ENCODE data around the gene PTPRS. TPM values are rescaled to one million over a fixed set of nuclear protein-coding genes. Genes with fewer than 3 reads are reported as not detected.

Gene PTPRS
- total and polyA plus RNA-seq, 2 of the 13 experiments (the other 11 are each of a cell fraction or from before 2014, with no cell fraction given), result 32.7 to 43.9 TPM

DNA sequence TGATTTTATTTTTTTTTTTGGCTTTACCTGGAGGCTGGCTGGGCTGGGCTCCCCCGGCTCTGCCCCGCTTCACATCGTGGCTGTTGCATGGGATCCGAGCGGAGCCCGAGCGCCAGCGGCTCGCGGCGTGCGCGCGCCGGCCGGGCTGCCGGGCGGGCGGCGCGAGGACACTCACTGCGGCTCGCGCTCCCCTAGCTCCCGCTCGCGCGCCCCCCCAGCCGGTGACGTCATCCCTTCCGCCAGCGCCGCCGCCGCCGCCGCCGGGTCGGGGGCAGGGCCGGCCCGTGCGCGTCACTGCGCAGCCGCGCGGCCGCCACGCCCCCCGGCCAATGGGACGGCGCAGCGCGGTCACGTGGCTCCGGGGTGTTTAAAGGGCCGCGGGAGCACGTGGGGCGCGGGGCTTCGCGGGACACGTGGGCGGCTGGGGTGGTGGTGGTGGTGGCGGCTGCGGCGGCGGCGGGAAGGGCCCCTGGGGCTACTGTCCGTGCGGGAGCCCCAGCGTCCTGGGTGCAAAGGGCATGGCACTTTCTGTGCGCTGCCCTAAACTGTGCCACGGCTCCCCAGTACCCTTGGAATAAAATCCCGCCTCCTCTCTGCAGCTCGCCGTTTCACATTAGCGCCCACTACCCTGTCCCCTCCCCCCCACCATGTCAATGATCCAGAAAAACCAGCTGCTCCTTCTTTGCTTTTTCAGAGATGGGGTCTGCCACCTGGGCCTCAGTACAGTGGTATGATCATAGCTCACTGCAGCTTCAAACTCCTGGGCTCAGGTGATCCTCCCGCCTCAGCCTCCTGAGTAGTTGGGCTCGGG lies at the start of gene PTPRS (continued):
- TF ChIP-seq, protein P1, sequence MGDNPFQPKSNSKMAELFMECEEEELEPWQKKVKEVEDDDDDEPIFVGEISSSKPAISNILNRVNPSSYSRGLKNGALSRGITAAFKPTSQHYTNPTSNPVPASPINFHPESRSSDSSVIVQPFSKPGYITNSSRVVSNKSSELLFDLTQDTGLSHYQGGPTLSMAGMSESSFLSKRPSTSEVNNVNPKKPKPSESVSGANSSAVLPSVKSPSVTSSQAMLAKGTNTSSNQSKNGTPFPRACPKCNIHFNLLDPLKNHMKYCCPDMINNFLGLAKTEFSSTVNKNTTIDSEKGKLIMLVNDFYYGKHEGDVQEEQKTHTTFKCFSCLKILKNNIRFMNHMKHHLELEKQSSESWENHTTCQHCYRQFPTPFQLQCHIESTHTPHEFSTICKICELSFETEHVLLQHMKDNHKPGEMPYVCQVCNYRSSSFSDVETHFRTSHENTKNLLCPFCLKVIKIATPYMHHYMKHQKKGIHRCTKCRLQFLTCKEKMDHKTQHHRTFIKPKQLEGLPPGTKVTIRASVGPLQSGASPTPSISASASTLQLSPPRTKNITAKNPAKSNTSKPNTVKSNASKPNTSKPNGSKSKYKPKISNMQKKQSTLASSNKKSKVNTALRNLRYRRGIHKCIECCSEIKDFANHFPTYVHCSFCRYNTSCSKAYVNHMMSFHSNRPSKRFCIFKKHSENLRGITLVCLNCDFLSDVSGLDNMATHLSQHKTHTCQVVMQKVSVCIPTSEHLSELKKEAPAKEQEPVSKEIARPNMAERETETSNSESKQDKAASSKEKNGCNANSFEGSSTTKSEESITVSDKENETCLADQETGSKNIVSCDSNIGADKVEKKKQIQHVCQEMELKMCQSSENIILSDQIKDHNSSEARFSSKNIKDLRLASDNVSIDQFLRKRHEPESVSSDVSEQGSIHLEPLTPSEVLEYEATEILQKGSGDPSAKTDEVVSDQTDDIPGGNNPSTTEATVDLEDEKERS (CRISPR knock-in tag; IDR thresholded peaks at IDR 0.05), result no peak
- peak; percentile 77; the same call in 1 of the 2 replicates for TF ChIP-seq ZNF296 (CRISPR knock-in tag; conservative IDR thresholded peaks at IDR 0.05)
- TF ChIP-seq ZNF775 (CRISPR knock-in tag; IDR thresholded peaks at IDR 0.05; ENCODE audit: borderline replicate concordance), result peak; percentile 94; the same call in 1 of the 2 replicates
- TF ChIP-seq KDM3A (CRISPR knock-in tag; IDR thresholded peaks at IDR 0.05; ENCODE audit: low read depth), result peak; percentile 73; the same call in 1 of the 2 replicates
- TF ChIP-seq, protein P2, sequence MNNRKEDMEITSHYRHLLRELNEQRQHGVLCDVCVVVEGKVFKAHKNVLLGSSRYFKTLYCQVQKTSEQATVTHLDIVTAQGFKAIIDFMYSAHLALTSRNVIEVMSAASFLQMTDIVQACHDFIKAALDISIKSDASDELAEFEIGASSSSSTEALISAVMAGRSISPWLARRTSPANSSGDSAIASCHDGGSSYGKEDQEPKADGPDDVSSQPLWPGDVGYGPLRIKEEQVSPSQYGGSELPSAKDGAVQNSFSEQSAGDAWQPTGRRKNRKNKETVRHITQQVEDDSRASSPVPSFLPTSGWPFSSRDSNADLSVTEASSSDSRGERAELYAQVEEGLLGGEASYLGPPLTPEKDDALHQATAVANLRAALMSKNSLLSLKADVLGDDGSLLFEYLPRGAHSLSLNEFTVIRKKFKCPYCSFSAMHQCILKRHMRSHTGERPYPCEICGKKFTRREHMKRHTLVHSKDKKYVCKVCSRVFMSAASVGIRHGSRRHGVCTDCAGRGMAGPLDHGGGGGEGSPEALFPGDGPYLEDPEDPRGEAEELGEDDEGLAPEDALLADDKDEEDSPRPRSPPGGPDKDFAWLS (CRISPR knock-in tag; IDR thresholded peaks at IDR 0.05; ENCODE audit: borderline replicate concordance), result 0 out of 2 replicates have a peak, but pooled peaks have one; percentile 42
- TF ChIP-seq MATR3 (CRISPR knock-in tag; IDR thresholded peaks at IDR 0.05), result no peak
- TF ChIP-seq ZMYM3 (CRISPR knock-in tag; IDR thresholded peaks at IDR 0.05), result peak; percentile 24; the same call in 1 of the 2 replicates
- TF ChIP-seq TBP (CRISPR knock-in tag; IDR thresholded peaks at IDR 0.05), result no peak
- peak; percentile 88; the same call in 1 of the 2 replicates for TF ChIP-seq ZNF746 (CRISPR knock-in tag; IDR thresholded peaks at IDR 0.05)
- peak; percentile 96 for TF ChIP-seq HOXA3 (CRISPR knock-in tag; IDR thresholded peaks at IDR 0.05)
- TF ChIP-seq TMF1 (CRISPR knock-in tag; IDR thresholded peaks at IDR 0.05; ENCODE audit: low read depth), result peak; percentile 100
- TF ChIP-seq SP5 (CRISPR knock-in tag; IDR thresholded peaks at IDR 0.05; ENCODE audit: borderline replicate concordance, low read depth), result peak; percentile 44; the same call in 1 of the 2 replicates
- peak; percentile 99 for TF ChIP-seq BORCS8-MEF2B (CRISPR knock-in tag; IDR thresholded peaks at IDR 0.05)
- TF ChIP-seq ZSCAN22 (CRISPR knock-in tag; IDR thresholded peaks at IDR 0.05), result peak; percentile 87
- peak; percentile 99 for TF ChIP-seq EED (CRISPR knock-in tag; IDR thresholded peaks at IDR 0.05)
- TF ChIP-seq, protein P3, sequence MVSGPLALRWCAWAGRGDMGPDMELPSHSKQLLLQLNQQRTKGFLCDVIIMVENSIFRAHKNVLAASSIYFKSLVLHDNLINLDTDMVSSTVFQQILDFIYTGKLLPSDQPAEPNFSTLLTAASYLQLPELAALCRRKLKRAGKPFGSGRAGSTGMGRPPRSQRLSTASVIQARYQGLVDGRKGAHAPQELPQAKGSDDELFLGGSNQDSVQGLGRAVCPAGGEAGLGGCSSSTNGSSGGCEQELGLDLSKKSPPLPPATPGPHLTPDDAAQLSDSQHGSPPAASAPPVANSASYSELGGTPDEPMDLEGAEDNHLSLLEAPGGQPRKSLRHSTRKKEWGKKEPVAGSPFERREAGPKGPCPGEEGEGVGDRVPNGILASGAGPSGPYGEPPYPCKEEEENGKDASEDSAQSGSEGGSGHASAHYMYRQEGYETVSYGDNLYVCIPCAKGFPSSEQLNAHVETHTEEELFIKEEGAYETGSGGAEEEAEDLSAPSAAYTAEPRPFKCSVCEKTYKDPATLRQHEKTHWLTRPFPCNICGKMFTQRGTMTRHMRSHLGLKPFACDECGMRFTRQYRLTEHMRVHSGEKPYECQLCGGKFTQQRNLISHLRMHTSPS (CRISPR knock-in tag; IDR thresholded peaks at IDR 0.05; ENCODE audit: low read depth), result peak; percentile 61; the same call in 1 of the 2 replicates
- peak; percentile 72; the same call in 1 of the 2 replicates for TF ChIP-seq SP140L (CRISPR knock-in tag; IDR thresholded peaks at IDR 0.05; ENCODE audit: borderline replicate concordance)
- peak; percentile 97 for TF ChIP-seq ZFP37 (CRISPR knock-in tag; IDR thresholded peaks at IDR 0.05; ENCODE audit: borderline replicate concordance)
- TF ChIP-seq ZNF839 (CRISPR knock-in tag; IDR thresholded peaks at IDR 0.05; ENCODE audit: borderline replicate concordance), result no peak
- TF ChIP-seq ZNF761 (CRISPR knock-in tag; conservative IDR thresholded peaks at IDR 0.05), result peak; percentile 99
- TF ChIP-seq ATF7-NPFF (CRISPR knock-in tag; IDR thresholded peaks at IDR 0.05; ENCODE audit: low read depth), result peak; percentile 100

Measured in HepG2 (cell line).